ENCODE data around the gene SERPINB8. TPM values are rescaled to one million over a fixed set of nuclear protein-coding genes. Genes with fewer than 3 reads are reported as not detected.
A peak's percentile ranks its signal among the peaks of the same experiment; 100 is the strongest.
"Not testable (repeated sequence)": the region's sequence is repeated elsewhere in the genome, so short reads cannot be mapped to it uniquely, and the experiment has no call there.

SERPINB8 gene
- polyA plus RNA-seq, 1 donor, result 7.6 TPM

- not testable (repeated sequence) for DNase-seq; H3K4me3 ChIP-seq (ENCODE audit: low read length); H3K27ac ChIP-seq (ENCODE audit: low read length); H3K9me3 ChIP-seq (ENCODE audit: control insufficient read depth, low read depth, low read length); H3K36me3 ChIP-seq (ENCODE audit: control insufficient read depth, insufficient read depth, low read length); H3K4me1 ChIP-seq (ENCODE audit: control insufficient read depth, insufficient read depth, low read length)
- no CpG with 5 or more reads among the region's 17 CpGs for WGBS (ENCODE audit: insufficient coverage, low lambda C conversion rate)
- H3K27me3 ChIP-seq (ENCODE audit: control insufficient read depth, insufficient read depth, low read length), result peaks cover 24% of the 10 kb centered on the region
Observed at GRCh38 chr18:63940543-63941050, 29.3 kb upstream of the SERPINB8 start.

- WGBS (ENCODE audit: insufficient coverage, low lambda C conversion rate), result 89% methylated on average over 1 of the region's 3 CpGs
- Histone ChIP-seq H3K27me3 (ENCODE audit: control insufficient read depth, insufficient read depth, low read length) (peaks cover 5% of the 10 kb centered on the region), H3K4me3 (ENCODE audit: low read length) (no peak overlapping the region), H3K9me3 (ENCODE audit: control insufficient read depth, low read depth, low read length) (no peaks in the 10 kb centered on the region), H3K4me1 (ENCODE audit: control insufficient read depth, insufficient read depth, low read length) (no peaks in the 10 kb centered on the region), H3K27ac (ENCODE audit: low read length) (no peak overlapping the region), H3K36me3 (ENCODE audit: control insufficient read depth, insufficient read depth, low read length) (no peaks in the 10 kb centered on the region)
- DNase-seq, result no peak
Observed at GRCh38 chr18:63947051-63947790, 22.7 kb upstream of the SERPINB8 start.

GRCh38 chr18:63949068-63949737, 20.7 kb upstream of the SERPINB8 start, which contains the start of gene HMSD:
Gene HMSD, plus strand, starts transcription at chr18:63949301. Its CDS starts 4,155 bp downstream, at chr18:63953456.
- no CpG with 5 or more reads among the region's 35 CpGs for WGBS (ENCODE audit: insufficient coverage, low lambda C conversion rate)
- Histone ChIP-seq H3K4me1 (ENCODE audit: control insufficient read depth, insufficient read depth, low read length) (no peaks in the 10 kb centered on the region), H3K4me3 (ENCODE audit: low read length) (no peak within 1 kb of the TSS), H3K27ac (ENCODE audit: low read length) (no peak within 1 kb of the TSS), H3K9me3 (ENCODE audit: control insufficient read depth, low read depth, low read length) (no peaks in the 10 kb centered on the region), H3K27me3 (ENCODE audit: control insufficient read depth, insufficient read depth, low read length) (peaks cover 5% of the 10 kb centered on the region), H3K36me3 (ENCODE audit: control insufficient read depth, insufficient read depth, low read length) (no peaks in the 10 kb centered on the region)
- DNase-seq, result peak in 1 of 2 donors; percentile 24

GRCh38 chr18:63951302-63951705, 18.6 kb upstream of the SERPINB8 start:
- 86% methylated on average over 3 of the region's 4 CpGs for WGBS (ENCODE audit: insufficient coverage, low lambda C conversion rate)
- Histone ChIP-seq H3K27ac (ENCODE audit: low read length) (no peak overlapping the region), H3K9me3 (ENCODE audit: control insufficient read depth, low read depth, low read length) (no peaks in the 10 kb centered on the region), H3K4me1 (ENCODE audit: control insufficient read depth, insufficient read depth, low read length) (no peaks in the 10 kb centered on the region), H3K36me3 (ENCODE audit: control insufficient read depth, insufficient read depth, low read length) (no peaks in the 10 kb centered on the region), H3K4me3 (ENCODE audit: low read length) (no peak overlapping the region), H3K27me3 (ENCODE audit: control insufficient read depth, insufficient read depth, low read length) (peaks cover 5% of the 10 kb centered on the region)
- no peak for DNase-seq

GRCh38 chr18:63953811-63954210, 16.1 kb upstream of the SERPINB8 start:
- Histone ChIP-seq H3K27ac (ENCODE audit: low read length) (no peak overlapping the region), H3K27me3 (ENCODE audit: control insufficient read depth, insufficient read depth, low read length) (peaks cover 5% of the 10 kb centered on the region), H3K4me1 (ENCODE audit: control insufficient read depth, insufficient read depth, low read length) (no peaks in the 10 kb centered on the region), H3K9me3 (ENCODE audit: control insufficient read depth, low read depth, low read length) (no peaks in the 10 kb centered on the region), H3K4me3 (ENCODE audit: low read length) (no peak overlapping the region), H3K36me3 (ENCODE audit: control insufficient read depth, insufficient read depth, low read length) (no peaks in the 10 kb centered on the region)
- no CpG with 5 or more reads among the region's 5 CpGs for WGBS (ENCODE audit: insufficient coverage, low lambda C conversion rate)
- DNase-seq, result no peak

- no peak overlapping the region for H3K4me3 ChIP-seq (ENCODE audit: low read length)
- no peaks in the 10 kb centered on the region for H3K9me3 ChIP-seq (ENCODE audit: control insufficient read depth, low read depth, low read length)
- H3K27me3 ChIP-seq (ENCODE audit: control insufficient read depth, insufficient read depth, low read length), result no peaks in the 10 kb centered on the region
- no peaks in the 10 kb centered on the region for H3K36me3 ChIP-seq (ENCODE audit: control insufficient read depth, insufficient read depth, low read length)
- DNase-seq, result no peak
- 83% methylated on average over 1 of the region's 4 CpGs for WGBS (ENCODE audit: insufficient coverage, low lambda C conversion rate)
- H3K4me1 ChIP-seq (ENCODE audit: control insufficient read depth, insufficient read depth, low read length), result no peaks in the 10 kb centered on the region
- H3K27ac ChIP-seq (ENCODE audit: low read length), result no peak overlapping the region
Observed at GRCh38 chr18:63956755-63957154, 13.1 kb upstream of the SERPINB8 start.

- no peaks in the 10 kb centered on the region for H3K27me3 ChIP-seq (ENCODE audit: control insufficient read depth, insufficient read depth, low read length)
- no peaks in the 10 kb centered on the region for H3K36me3 ChIP-seq (ENCODE audit: control insufficient read depth, insufficient read depth, low read length)
- H3K9me3 ChIP-seq (ENCODE audit: control insufficient read depth, low read depth, low read length), result no peaks in the 10 kb centered on the region
- no CpG with 5 or more reads among the region's 1 CpG for WGBS (ENCODE audit: insufficient coverage, low lambda C conversion rate)
- no peak overlapping the region for H3K27ac ChIP-seq (ENCODE audit: low read length)
- no peak for DNase-seq
- no peaks in the 10 kb centered on the region for H3K4me1 ChIP-seq (ENCODE audit: control insufficient read depth, insufficient read depth, low read length)
- no peak overlapping the region for H3K4me3 ChIP-seq (ENCODE audit: low read length)
Observed at GRCh38 chr18:63960891-63961290, 9.0 kb upstream of the SERPINB8 start.

- no peak overlapping the region for H3K27ac ChIP-seq (ENCODE audit: low read length)
- no peak for DNase-seq
- H3K4me3 ChIP-seq (ENCODE audit: low read length), result no peak overlapping the region
- no peaks in the 10 kb centered on the region for H3K27me3 ChIP-seq (ENCODE audit: control insufficient read depth, insufficient read depth, low read length)
- no peaks in the 10 kb centered on the region for H3K4me1 ChIP-seq (ENCODE audit: control insufficient read depth, insufficient read depth, low read length)
- H3K9me3 ChIP-seq (ENCODE audit: control insufficient read depth, low read depth, low read length), result no peaks in the 10 kb centered on the region
- no peaks in the 10 kb centered on the region for H3K36me3 ChIP-seq (ENCODE audit: control insufficient read depth, insufficient read depth, low read length)
- no CpG with 5 or more reads among the region's 5 CpGs for WGBS (ENCODE audit: insufficient coverage, low lambda C conversion rate)
Observed at GRCh38 chr18:63961435-63961980, 8.4 kb upstream of the SERPINB8 start.

GRCh38 chr18:63962137-63962536, 7.7 kb upstream of the SERPINB8 start:
- WGBS (ENCODE audit: insufficient coverage, low lambda C conversion rate), result no CpG with 5 or more reads among the region's 1 CpG
- no peak overlapping the region for H3K4me3 ChIP-seq (ENCODE audit: low read length)
- H3K27me3 ChIP-seq (ENCODE audit: control insufficient read depth, insufficient read depth, low read length), result no peaks in the 10 kb centered on the region
- H3K9me3 ChIP-seq (ENCODE audit: control insufficient read depth, low read depth, low read length), result no peaks in the 10 kb centered on the region
- H3K4me1 ChIP-seq (ENCODE audit: control insufficient read depth, insufficient read depth, low read length), result no peaks in the 10 kb centered on the region
- DNase-seq, result no peak
- no peak overlapping the region for H3K27ac ChIP-seq (ENCODE audit: low read length)
- H3K36me3 ChIP-seq (ENCODE audit: control insufficient read depth, insufficient read depth, low read length), result no peaks in the 10 kb centered on the region

GRCh38 chr18:63963615-63964256, 6.1 kb upstream of the SERPINB8 start:
- no peaks in the 10 kb centered on the region for H3K9me3 ChIP-seq (ENCODE audit: control insufficient read depth, low read depth, low read length)
- H3K27ac ChIP-seq (ENCODE audit: low read length), result no peak overlapping the region
- peak; percentile 39 to 58 for DNase-seq
- H3K27me3 ChIP-seq (ENCODE audit: control insufficient read depth, insufficient read depth, low read length), result no peaks in the 10 kb centered on the region
- no peaks in the 10 kb centered on the region for H3K4me1 ChIP-seq (ENCODE audit: control insufficient read depth, insufficient read depth, low read length)
- H3K4me3 ChIP-seq (ENCODE audit: low read length), result no peak overlapping the region
- no CpG with 5 or more reads among the region's 1 CpG for WGBS (ENCODE audit: insufficient coverage, low lambda C conversion rate)
- no peaks in the 10 kb centered on the region for H3K36me3 ChIP-seq (ENCODE audit: control insufficient read depth, insufficient read depth, low read length)
